Measurements from ENCODE around the gene FZR1. TPM values are rescaled to one million over a fixed set of nuclear protein-coding genes. Genes with fewer than 3 reads are reported as not detected.

FZR1 gene
- total and polyA plus RNA-seq, 9 of the 15 experiments (the other 6 are each of a cell fraction or from before 2014, with no cell fraction given): 0.18 to 48.0 (median 22.2) TPM

DNA sequence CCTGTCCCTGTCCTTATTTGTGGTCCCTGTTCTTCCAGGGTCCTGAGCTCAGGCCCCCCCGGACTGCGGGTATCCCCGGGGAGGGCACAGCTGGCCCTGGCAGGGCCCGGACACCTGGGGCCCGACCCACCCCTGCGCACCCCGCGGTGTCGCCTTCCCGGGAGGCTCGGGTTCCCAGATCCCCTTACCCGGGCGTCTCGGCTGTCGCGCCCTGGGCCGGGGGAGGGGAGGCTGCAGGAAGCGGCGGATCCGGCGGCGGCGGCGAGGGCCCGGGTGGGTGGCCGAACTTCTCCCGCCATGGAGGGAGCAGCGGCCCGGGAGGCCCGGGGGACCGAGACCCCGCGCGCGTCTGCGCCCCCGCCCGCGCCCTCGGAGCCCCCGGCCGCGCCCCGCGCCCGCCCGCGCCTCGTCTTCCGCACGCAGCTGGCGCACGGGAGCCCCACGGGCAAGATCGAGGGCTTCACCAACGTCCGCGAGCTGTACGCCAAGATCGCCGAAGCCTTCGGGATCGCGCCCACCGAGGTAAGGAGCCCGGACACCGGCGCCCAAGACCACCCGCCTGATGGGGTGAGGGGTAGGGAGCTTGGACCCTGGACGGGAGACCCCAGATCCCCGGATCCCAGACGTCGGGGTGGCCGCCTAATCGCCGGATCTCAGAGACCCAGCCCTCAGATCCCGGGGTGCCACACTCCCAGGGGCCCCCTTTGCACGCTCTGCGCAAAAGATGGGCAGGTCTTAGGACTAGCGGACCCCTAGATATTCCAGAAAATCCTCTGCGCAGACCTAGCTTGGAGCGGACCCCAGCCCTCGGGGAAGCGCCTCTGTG lies 79.4 kb downstream of the FZR1 start, which contains the start of gene GIPC3 (continued):
- TF ChIP-seq, protein P1, sequence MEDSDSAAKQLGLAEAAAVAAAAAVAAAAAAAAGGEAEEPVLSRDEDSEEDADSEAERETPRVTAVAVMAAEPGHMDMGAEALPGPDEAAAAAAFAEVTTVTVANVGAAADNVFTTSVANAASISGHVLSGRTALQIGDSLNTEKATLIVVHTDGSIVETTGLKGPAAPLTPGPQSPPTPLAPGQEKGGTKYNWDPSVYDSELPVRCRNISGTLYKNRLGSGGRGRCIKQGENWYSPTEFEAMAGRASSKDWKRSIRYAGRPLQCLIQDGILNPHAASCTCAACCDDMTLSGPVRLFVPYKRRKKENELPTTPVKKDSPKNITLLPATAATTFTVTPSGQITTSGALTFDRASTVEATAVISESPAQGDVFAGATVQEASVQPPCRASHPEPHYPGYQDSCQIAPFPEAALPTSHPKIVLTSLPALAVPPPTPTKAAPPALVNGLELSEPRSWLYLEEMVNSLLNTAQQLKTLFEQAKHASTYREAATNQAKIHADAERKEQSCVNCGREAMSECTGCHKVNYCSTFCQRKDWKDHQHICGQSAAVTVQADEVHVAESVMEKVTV (CRISPR knock-in tag; IDR thresholded peaks at IDR 0.05): no peak
- TF ChIP-seq SMAD1 (IDR thresholded peaks at IDR 0.05; ENCODE audit: low read depth, low read length, partially characterized antibody) (no peak), POLR2A (conservative IDR thresholded peaks at IDR 0.05) (no peak), POLR2H (tag; IDR thresholded peaks at IDR 0.05; ENCODE audit: low read depth) (no peak), ZKSCAN3 (CRISPR knock-in tag; IDR thresholded peaks at IDR 0.05) (no peak), ZNF3 (CRISPR knock-in tag; IDR thresholded peaks at IDR 0.05) (no peak), BCL6 (CRISPR knock-in tag; IDR thresholded peaks at IDR 0.05) (no peak)
- TF ChIP-seq, protein P2, sequence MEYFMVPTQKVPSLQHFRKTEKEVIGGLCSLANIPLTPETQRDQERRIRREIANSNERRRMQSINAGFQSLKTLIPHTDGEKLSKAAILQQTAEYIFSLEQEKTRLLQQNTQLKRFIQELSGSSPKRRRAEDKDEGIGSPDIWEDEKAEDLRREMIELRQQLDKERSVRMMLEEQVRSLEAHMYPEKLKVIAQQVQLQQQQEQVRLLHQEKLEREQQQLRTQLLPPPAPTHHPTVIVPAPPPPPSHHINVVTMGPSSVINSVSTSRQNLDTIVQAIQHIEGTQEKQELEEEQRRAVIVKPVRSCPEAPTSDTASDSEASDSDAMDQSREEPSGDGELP (CRISPR knock-in tag; IDR thresholded peaks at IDR 0.05; ENCODE audit: borderline replicate concordance): peak; percentile 22; the same call in 1 of the 2 replicates
- TF ChIP-seq, protein P3, sequence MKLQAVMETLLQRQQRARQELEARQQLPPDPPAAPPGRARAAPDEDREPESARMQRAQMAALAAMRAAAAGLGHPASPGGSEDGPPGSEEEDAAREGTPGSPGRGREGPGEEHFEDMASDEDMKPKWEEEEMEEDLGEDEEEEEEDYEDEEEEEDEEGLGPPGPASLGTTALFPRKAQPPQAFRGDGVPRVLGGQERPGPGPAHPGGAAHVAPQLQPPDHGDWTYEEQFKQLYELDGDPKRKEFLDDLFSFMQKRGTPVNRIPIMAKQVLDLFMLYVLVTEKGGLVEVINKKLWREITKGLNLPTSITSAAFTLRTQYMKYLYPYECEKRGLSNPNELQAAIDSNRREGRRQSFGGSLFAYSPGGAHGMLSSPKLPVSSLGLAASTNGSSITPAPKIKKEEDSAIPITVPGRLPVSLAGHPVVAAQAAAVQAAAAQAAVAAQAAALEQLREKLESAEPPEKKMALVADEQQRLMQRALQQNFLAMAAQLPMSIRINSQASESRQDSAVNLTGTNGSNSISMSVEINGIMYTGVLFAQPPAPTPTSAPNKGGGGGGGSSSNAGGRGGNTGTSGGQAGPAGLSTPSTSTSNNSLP (IDR thresholded peaks at IDR 0.05; ENCODE audit: borderline replicate concordance, low read depth, low read length): no peak
- TF ChIP-seq, protein P4, sequence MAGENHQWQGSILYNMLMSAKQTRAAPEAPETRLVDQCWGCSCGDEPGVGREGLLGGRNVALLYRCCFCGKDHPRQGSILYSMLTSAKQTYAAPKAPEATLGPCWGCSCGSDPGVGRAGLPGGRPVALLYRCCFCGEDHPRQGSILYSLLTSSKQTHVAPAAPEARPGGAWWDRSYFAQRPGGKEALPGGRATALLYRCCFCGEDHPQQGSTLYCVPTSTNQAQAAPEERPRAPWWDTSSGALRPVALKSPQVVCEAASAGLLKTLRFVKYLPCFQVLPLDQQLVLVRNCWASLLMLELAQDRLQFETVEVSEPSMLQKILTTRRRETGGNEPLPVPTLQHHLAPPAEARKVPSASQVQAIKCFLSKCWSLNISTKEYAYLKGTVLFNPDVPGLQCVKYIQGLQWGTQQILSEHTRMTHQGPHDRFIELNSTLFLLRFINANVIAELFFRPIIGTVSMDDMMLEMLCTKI (IDR thresholded peaks at IDR 0.05; ENCODE audit: partially characterized antibody): no peak
- TF ChIP-seq, protein P5, sequence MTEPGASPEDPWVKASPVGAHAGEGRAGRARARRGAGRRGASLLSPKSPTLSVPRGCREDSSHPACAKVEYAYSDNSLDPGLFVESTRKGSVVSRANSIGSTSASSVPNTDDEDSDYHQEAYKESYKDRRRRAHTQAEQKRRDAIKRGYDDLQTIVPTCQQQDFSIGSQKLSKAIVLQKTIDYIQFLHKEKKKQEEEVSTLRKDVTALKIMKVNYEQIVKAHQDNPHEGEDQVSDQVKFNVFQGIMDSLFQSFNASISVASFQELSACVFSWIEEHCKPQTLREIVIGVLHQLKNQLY (CRISPR knock-in tag; conservative IDR thresholded peaks at IDR 0.05): no peak
- TF ChIP-seq, protein P6, sequence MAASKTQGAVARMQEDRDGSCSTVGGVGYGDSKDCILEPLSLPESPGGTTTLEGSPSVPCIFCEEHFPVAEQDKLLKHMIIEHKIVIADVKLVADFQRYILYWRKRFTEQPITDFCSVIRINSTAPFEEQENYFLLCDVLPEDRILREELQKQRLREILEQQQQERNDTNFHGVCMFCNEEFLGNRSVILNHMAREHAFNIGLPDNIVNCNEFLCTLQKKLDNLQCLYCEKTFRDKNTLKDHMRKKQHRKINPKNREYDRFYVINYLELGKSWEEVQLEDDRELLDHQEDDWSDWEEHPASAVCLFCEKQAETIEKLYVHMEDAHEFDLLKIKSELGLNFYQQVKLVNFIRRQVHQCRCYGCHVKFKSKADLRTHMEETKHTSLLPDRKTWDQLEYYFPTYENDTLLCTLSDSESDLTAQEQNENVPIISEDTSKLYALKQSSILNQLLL (CRISPR knock-in tag; IDR thresholded peaks at IDR 0.05; ENCODE audit: borderline replicate concordance): no peak
- TF ChIP-seq, protein P7, sequence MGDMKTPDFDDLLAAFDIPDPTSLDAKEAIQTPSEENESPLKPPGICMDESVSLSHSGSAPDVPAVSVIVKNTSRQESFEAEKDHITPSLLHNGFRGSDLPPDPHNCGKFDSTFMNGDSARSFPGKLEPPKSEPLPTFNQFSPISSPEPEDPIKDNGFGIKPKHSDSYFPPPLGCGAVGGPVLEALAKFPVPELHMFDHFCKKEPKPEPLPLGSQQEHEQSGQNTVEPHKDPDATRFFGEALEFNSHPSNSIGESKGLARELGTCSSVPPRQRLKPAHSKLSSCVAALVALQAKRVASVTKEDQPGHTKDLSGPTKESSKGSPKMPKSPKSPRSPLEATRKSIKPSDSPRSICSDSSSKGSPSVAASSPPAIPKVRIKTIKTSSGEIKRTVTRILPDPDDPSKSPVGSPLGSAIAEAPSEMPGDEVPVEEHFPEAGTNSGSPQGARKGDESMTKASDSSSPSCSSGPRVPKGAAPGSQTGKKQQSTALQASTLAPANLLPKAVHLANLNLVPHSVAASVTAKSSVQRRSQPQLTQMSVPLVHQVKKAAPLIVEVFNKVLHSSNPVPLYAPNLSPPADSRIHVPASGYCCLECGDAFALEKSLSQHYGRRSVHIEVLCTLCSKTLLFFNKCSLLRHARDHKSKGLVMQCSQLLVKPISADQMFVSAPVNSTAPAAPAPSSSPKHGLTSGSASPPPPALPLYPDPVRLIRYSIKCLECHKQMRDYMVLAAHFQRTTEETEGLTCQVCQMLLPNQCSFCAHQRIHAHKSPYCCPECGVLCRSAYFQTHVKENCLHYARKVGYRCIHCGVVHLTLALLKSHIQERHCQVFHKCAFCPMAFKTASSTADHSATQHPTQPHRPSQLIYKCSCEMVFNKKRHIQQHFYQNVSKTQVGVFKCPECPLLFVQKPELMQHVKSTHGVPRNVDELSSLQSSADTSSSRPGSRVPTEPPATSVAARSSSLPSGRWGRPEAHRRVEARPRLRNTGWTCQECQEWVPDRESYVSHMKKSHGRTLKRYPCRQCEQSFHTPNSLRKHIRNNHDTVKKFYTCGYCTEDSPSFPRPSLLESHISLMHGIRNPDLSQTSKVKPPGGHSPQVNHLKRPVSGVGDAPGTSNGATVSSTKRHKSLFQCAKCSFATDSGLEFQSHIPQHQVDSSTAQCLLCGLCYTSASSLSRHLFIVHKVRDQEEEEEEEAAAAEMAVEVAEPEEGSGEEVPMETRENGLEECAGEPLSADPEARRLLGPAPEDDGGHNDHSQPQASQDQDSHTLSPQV (IDR thresholded peaks at IDR 0.05): peak; percentile 35; the same call in 1 of the 2 replicates
